SK-N-DZ (cell line): ENCODE measurements around the gene SKOR2.

Experiments used
- DNase-seq: peaks from one replicate; pipeline ENCODE4 v3.0.0-alpha.2; 2015; ENCODE audit warnings: low spot score

SKOR2 gene

DNA sequence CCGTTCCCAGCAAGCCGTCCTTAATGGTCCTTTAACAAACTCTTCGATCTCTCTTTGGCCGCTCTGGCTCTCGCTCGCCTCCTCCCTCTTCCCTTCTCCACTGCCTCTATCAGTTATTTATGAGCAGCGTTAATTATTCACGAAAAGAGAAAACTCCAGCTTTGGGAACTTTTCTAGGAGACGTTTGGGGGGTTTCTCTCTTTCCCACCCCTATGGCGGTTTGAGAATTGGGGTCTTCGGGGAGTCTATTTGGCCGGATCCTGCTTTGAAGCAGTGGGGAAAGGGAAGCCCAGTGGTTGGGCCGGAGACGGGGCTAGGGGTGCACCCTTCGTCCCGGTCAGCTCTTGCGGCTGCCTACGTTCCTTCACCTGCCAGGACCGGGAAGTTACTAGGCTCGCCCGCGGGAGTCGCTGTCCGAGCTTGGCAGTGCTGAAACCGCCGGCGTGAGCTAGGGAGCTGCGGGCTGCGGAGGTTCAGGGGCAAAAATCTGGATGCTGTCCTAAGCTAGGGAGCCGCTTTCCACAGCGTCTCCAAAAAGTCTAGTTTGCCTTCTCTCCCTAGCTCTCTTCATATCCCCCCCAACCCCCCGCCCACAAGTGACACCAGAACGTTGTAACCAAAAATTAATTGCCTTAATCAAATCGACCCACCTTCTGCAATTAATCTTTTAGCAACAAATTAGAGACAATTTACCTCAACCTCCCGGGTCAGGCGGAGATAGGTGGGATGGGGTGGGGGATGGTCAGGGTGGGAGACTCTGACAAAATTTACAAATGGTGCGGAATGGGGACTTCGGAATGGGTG, 8.9 kb upstream of the SKOR2 start:
- no peak for DNase-seq

GRCh38 chr18:47254341-47254939, 3.0 kb upstream of the SKOR2 start:
- no peak for DNase-seq

GRCh38 chr18:47253101-47253654, 1.7 kb upstream of the SKOR2 start:
- DNase-seq = no peak

- no peak for DNase-seq
These were observed 941 bp downstream of the SKOR2 start for GRCh38 chr18:47250391-47251046.

GRCh38 chr18:47249314-47249981, 2.0 kb downstream of the SKOR2 start:
- no peak for DNase-seq

DNA sequence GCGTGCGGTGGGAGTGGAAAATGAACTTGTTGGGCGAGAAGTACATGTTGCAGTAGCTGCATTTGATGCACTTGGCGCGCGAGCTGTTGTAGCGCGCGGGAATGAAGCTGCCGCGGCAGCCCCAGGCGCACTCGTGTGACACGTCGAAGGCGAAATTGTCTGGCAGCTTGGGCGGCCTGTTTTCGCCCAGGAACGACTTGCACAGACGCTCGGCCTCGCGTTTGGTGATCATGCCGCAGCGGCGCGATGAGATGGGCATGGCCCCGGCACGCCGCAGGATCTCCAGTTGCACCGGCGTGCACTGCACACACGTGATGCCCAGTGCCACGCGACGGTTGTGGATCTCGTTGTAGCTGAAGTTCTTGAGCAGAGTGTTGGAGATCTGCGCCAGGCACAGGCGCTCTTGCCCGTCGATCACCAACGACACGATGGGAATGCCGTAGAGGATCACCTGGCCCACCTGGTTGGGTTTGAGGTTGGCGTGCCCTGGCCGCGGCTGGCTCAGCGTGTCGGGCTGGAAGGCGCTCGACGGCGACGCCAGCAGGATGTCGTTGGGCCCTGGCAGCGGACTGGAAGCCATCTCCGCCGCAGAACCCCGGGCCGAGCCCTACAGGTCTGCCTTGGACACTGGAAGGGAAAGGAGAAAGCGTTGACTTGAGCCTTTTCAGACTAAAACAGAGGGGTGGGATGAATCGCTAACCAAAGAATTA, 2.7 kb downstream of the SKOR2 start:
- no peak for DNase-seq

DNA sequence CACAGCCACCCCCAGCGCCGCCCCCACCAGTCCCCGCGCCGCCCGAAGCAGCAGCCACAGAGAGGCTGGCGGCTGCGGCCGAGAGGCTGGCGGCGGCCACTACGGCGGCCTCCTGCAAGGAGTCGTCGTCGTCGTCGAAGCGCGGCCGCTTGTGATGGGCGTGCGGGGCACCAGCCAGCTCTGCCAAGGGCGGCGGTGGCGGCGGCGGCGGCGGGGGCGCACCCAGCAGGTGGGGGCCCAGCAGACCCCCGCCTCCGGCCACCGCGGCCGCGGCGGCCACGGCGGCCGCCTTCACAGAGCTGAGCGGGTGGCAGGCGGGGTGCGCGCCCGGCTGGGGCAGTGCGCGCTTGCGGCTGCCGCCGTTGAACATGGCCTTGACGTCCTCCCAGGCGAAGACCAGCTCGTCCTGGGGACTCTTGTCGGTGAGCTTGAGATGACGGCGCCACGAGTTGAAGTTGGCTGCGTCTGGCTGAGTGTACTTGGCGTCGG, 3.3 kb downstream of the SKOR2 start:
- no peak for DNase-seq

DNA sequence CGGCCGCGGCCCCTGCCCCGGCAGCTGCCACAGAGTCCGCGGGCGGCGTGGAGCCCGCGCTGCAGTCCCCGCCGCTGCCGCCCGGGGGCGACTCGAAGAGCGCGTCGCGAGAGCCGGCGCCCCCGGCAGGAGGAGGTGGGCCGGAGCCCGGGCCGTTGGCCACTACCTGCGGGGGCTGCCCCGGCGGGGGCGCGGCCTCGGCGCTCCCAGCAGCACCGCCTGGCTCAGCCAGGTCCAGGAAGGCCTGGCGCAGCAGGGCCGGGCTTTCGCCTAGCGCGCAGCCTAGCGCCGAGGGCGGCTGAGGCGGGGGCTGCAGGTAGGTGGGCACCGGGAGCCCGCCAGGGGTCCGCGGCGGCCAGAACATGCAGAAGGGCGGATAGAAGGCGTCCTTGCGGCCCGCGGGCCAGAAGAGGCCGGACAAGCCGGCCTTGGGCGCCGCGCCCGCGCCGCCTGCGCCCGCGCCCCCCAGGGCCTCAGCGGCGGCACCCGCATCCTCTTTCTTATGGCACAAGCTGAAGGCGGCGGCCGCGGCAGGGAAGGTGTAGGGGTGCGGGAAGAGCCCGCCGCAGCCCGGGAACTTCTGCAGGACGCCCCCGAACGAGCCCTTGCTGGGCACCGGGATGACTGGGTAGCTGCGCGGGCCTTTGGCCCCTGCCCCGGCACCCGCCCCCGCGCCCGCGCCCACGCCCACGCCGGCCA, 3.9 kb downstream of the SKOR2 start:
- DNase-seq = no peak

DNA sequence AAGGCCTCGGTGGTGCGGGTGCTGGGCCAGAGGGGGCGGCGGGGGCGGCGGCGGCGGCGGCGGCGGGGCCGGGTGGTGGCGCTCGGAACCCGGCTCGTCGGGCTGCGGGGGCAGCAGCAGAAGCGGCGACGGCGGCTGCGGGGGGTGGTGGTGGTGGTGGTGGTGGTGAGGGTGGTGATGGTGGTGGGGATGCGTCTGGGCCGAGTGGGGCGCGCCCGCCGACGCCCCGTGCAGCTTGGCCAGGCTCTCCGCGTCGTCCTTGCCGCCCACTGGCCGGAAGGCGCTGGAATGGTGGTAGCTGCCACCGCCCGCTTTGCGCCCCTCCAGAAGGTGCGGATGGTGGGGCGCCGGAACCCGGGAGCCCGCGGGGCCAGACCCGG, 4.4 kb downstream of the SKOR2 start:
- no peak for DNase-seq

DNA sequence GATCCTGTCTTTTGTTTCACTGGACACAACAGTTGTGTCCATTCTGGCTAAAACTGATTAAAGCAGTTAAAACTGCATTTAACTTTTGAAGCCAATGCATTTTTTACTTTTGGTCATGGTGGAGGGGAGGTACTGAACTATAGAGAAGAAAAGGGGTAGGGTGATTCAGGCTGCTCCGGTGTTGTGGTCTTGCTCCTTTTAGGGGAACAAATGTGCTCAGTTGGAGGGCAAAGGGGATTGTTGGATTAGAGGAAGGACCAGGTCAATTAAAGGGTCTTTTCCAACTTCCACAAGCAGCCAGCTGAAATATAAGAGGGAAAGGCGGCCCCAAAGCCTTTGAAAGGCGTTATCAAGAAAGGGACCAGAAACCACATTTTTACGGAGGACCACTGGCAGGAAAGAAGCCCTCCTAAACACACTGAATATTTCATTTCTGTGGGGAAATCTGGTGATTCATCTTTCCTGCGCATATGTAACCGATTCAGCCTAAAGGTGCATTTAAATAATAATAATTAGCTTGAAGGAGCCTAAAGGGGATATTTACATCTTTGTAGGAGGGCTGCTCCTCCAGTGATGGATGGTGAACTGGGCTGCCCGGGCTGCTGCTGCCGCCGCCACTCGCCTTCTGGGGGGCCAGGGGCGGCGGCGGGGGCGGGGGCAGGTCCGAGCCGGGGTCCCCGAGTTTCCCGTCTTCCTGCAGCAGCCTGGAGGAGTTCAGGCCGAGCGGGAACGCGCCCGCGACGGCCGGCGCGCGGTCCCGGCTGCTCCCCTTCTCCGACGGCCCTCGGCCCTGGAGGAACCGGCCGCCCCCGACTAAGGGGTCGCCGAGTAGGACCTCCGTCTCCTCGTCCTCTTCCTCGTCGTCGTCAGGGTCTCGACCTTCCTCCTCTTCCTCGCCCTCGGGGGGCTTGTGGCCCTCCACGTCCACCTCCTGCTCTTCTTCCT, 5.2 kb downstream of the SKOR2 start:
- no peak for DNase-seq

DNA sequence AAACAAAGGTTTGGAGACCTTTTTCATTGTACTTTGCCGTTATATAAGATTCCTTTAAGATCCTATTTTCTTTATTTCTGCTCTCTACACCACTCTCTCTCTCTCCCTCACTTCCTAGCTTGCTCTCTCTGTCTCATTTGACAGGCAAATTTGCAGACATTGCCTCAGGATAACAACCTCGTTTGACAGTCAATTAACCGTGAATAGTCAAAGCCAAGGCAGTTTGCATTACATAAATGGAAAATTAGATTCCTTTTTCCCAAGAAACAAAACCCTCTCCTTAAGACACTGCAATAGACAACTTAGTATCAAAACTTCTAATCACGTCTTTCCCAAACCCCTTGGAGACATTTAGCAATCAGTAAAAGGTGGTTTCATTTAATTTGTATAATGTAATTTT, 7.4 kb downstream of the SKOR2 start:
- DNase-seq = no peak

- DNase-seq = no peak
These were observed 16.4 kb downstream of the SKOR2 start for GRCh38 chr18:47235096-47235495.

GRCh38 chr18:47226660-47227059, 24.8 kb downstream of the SKOR2 start:
- no peak for DNase-seq

DNA sequence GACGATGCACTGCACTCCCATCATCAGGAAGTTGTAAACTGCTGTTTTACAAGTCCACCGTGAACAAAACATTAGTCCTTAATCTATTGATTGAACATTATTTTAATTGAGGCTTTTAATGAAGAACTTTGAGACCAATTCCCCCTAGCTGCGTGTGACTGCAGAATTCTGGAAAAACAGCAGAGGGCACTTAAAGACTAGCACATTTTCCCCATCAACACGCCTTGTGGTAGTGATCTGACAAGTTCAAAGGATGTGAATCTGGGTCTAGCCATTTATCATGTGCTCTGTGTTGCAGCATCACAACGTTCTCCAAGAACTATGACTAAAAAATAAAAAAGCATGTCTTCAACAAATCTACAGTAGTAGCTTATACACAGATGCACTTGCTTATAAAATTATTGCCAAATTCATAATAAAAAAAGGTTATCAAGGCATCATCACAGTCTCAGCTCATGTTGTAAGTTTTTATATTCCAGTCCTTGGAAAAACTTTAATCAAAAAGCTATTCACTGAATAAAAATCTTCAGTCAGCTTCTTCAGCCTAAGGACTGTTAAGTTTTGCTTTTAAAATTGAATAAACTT, 35.8 kb downstream of the SKOR2 start:
- peak; percentile 13 for DNase-seq

GRCh38 chr18:47209171-47209570, 42.3 kb downstream of the SKOR2 start:
- DNase-seq = no peak

DNA sequence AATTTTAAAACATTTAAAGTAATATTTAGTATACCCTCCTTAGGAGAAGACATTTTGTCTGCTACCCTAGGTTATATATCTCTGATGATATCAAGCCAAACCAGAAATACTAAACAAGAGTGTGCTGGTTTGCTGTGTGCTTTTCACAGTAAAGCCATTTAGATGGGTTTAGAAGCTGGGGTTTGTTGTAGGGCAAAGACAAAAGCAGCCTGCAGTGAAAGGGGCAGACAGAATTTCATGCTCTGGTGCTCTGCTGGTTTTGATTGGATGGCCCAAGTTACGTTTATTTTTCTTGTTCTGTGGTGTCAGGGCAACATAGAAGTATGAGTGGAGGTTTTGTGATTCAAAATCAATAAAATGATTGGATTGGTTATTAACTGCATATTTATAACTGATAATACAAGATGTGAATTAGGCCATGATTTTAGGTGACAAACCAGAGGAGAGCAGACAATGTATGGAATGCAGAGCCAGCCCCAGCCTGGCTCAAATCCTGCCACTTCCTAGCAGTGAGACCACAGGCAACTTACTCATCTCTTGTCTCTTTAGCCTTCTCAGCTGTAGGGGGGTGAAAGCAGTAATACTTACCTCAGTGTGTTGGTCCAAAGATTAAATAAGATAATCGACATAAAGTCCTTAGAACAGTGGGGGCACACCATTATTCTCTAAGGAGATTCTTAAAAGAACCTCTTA, 44.4 kb downstream of the SKOR2 start:
- DNase-seq = no peak

DNA sequence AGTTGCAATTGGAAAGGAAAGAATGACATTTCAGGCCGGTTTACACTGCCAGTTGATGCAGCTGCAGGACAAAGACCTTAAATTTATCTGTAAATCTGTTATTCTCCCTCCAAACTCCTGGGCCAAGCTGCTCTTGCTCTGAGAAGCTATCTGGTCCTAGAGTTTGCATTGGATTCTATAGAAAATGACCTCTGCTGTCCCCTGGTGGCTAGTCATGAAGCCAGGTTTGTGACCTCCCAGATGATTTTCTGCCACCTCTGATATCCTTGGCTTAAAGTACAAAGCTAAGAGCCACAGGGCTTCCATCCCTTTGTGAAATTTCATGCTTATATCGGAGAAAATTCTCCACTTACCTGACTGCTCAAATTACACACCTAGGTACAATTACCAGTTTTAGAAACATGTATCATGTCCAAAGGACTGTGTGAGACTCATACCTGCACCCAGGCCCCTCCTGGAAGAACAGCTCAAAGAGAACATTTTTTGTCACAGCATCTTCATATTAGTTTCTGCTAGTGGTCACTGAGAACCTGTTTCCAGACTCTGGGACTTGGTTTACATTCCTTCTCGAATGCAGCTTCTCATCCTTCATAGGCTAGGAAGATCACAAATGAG, 46.4 kb downstream of the SKOR2 start:
- peak; percentile 21 for DNase-seq
